H1 (cell line): Measurements from ENCODE around the gene BCAS3. TPM values are rescaled to one million over a fixed set of nuclear protein-coding genes. Genes with fewer than 3 reads are reported as not detected.

Source experiments
- CHD1 ChIP-seq: IDR thresholded peaks from 2 replicates; pipeline ENCODE4 v1.6.1; 2012; ENCODE audit warnings: low read depth, low read length, improper control_type of control experiment
- FOSL1 ChIP-seq: IDR thresholded peaks from 2 replicates; pipeline ENCODE4 v1.6.1; 2011; ENCODE audit warnings: mild to moderate bottlenecking, low read depth, low read length, moderate library complexity; ENCODE audit not compliant: insufficient read depth
- POLR2AphosphoS5 ChIP-seq: IDR thresholded peaks from 2 replicates; pipeline ENCODE4 v1.6.1; 2011; ENCODE audit warnings: low read depth, low read length
- SP2 ChIP-seq: IDR thresholded peaks from 2 replicates; pipeline ENCODE4 v1.6.1; 2012; ENCODE audit warnings: mild to moderate bottlenecking, low read length, inconsistent platforms
- polyA plus RNA-seq, 7 experiments: library from polyadenylated mRNA; depleted of rRNA in 3 of 7; stranded (reverse) in 5 of 7; unstranded in 2 of 7; fragments of >200 nt in 5 of 7; fragments of 200-250 nt in 2 of 7; gene quantifications; 1 replicate in 5 of 7; 2 replicates in 1 of 7; 4 replicates in 1 of 7; pipeline versions ENCODE4 v1.2.1 to v1.2.3, GENCODE V29; 2011 to 2013; ENCODE audit warnings: missing spikeins in 2 of 7, mixed read lengths in 2 of 7
- total RNA-seq: library from RNA; stranded (reverse); fragmentation: NEBNext Ultra II Directional; extraction: Animal tissue kit (Norgen Biotek cat#: 25700); gene quantifications from 2 replicates; pipeline ENCODE4 v1.2.1, GENCODE V29; 2021

BCAS3 gene
- total and polyA plus RNA-seq, 2 of the 8 experiments (the other 6 are each of a cell fraction or from before 2014, with no cell fraction given): 9.9 to 13.3 TPM

DNA sequence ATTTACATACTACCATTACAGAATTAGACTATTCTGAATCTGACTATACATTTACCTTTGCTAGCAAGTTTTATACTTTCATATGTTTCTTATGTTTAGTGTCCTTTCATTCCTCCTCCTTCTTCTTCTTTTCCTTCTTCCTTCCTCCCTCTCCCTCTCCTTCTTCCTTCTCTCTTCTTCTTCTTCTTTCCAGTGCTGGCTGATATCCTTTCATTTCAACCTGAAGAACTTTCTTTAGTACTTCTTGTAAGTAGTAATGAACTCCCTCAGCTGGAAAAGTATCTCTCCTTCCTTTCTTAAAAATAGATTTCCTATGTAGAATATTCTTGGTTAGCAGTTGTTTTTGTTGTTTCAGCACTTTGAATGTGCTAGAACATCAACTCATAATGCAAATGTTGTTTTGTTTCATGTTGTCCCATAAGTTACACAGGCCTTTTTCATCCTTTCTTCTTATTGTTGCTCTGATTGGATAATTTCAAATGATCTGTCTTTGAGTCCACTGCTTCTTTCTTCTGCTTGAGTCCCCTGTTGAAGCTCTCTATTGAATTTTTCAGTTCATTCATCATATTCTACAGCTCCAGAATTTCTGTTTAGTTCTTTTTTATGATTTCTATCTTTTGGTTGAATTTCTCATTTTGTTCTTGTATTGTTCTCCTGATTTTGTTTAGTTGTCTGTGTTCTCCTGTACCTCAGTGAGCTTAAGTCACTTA is 759.5 kb downstream of the BCAS3 start (continued):
- TF ChIP-seq POLR2AphosphoS5: no peak
- TF ChIP-seq SP2: no peak
- no peak for TF ChIP-seq FOSL1
- TF ChIP-seq CHD1: no peak
